H1 (cell line): Measurements from ENCODE around the gene GLP1R. TPM values are rescaled to one million over a fixed set of nuclear protein-coding genes. Genes with fewer than 3 reads are reported as not detected.

Experiments used
- CBX5 ChIP-seq: fragments of 300-800, 300-1000 bp; sonication (generic); IDR thresholded peaks from 2 replicates; pipeline ENCODE4 v1.7.1; 2016; ENCODE audit warnings: antibody characterized with exemption, low read length, low read depth
- FOSL1 ChIP-seq: IDR thresholded peaks from 2 replicates; pipeline ENCODE4 v1.6.1; 2011; ENCODE audit warnings: mild to moderate bottlenecking, low read depth, low read length, moderate library complexity; ENCODE audit not compliant: insufficient read depth
- HDAC6 ChIP-seq: IDR thresholded peaks from one replicate; pipeline ENCODE4 v1.7.1; 2012; ENCODE audit warnings: low read depth, mild to moderate bottlenecking, inconsistent platforms, low read length, moderate library complexity
- SAP30 ChIP-seq: fragments of 300-600 bp; sonication (generic); IDR thresholded peaks from 2 replicates; pipeline ENCODE4 v1.7.1; 2012; ENCODE audit warnings: low read length, moderate library complexity, mild to moderate bottlenecking, inconsistent platforms; ENCODE audit not compliant: insufficient read depth, insufficient replicate concordance
- TEAD4 ChIP-seq: IDR thresholded peaks from 2 replicates; pipeline ENCODE4 v1.6.1; 2012; ENCODE audit warnings: low read depth, low read length, inconsistent platforms, mixed read lengths
- polyA plus RNA-seq, 7 experiments: library from polyadenylated mRNA; depleted of rRNA in 3 of 7; stranded (reverse) in 5 of 7; unstranded in 2 of 7; fragments of >200 nt in 5 of 7; fragments of 200-250 nt in 2 of 7; gene quantifications; 1 replicate in 5 of 7; 2 replicates in 1 of 7; 4 replicates in 1 of 7; pipeline versions ENCODE4 v1.2.1 to v1.2.3, GENCODE V29; 2011 to 2013; ENCODE audit warnings: missing spikeins in 2 of 7, mixed read lengths in 2 of 7
- total RNA-seq: library from RNA; stranded (reverse); fragmentation: NEBNext Ultra II Directional; extraction: Animal tissue kit (Norgen Biotek cat#: 25700); gene quantifications from 2 replicates; pipeline ENCODE4 v1.2.1, GENCODE V29; 2021
- TF ChIP-seq, protein P1 (sequence below): fragments of 300-600 bp; sonication (generic); IDR thresholded peaks from 2 replicates; pipeline ENCODE4 v1.7.1; 2012; ENCODE audit warnings: low read length, moderate library complexity, mild to moderate bottlenecking, inconsistent platforms; ENCODE audit not compliant: insufficient replicate concordance

Gene GLP1R
- total and polyA plus RNA-seq, 2 of the 8 experiments (the other 6 are each of a cell fraction or from before 2014, with no cell fraction given) = 2.6 to 2.7 TPM

DNA sequence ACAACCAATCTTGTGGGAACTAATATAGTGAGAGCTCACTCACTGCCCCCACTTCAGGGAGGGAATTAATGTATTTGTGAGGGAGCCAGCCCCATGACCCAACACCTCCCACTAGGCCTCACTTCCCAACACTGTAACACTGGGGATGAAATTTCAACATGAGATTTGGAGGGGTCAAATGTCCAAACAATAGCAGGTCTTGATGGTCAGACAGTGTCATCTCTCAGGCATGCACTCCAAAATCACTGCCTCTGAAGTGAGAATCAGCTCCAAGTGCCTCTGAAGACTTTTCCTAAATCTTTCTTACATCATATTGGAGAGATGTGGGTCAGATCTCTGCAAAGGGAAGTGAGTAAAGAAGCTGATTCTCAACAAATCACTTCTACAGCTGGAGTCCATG lies 80.3 kb downstream of the GLP1R start (continued):
- TF ChIP-seq, protein P1, sequence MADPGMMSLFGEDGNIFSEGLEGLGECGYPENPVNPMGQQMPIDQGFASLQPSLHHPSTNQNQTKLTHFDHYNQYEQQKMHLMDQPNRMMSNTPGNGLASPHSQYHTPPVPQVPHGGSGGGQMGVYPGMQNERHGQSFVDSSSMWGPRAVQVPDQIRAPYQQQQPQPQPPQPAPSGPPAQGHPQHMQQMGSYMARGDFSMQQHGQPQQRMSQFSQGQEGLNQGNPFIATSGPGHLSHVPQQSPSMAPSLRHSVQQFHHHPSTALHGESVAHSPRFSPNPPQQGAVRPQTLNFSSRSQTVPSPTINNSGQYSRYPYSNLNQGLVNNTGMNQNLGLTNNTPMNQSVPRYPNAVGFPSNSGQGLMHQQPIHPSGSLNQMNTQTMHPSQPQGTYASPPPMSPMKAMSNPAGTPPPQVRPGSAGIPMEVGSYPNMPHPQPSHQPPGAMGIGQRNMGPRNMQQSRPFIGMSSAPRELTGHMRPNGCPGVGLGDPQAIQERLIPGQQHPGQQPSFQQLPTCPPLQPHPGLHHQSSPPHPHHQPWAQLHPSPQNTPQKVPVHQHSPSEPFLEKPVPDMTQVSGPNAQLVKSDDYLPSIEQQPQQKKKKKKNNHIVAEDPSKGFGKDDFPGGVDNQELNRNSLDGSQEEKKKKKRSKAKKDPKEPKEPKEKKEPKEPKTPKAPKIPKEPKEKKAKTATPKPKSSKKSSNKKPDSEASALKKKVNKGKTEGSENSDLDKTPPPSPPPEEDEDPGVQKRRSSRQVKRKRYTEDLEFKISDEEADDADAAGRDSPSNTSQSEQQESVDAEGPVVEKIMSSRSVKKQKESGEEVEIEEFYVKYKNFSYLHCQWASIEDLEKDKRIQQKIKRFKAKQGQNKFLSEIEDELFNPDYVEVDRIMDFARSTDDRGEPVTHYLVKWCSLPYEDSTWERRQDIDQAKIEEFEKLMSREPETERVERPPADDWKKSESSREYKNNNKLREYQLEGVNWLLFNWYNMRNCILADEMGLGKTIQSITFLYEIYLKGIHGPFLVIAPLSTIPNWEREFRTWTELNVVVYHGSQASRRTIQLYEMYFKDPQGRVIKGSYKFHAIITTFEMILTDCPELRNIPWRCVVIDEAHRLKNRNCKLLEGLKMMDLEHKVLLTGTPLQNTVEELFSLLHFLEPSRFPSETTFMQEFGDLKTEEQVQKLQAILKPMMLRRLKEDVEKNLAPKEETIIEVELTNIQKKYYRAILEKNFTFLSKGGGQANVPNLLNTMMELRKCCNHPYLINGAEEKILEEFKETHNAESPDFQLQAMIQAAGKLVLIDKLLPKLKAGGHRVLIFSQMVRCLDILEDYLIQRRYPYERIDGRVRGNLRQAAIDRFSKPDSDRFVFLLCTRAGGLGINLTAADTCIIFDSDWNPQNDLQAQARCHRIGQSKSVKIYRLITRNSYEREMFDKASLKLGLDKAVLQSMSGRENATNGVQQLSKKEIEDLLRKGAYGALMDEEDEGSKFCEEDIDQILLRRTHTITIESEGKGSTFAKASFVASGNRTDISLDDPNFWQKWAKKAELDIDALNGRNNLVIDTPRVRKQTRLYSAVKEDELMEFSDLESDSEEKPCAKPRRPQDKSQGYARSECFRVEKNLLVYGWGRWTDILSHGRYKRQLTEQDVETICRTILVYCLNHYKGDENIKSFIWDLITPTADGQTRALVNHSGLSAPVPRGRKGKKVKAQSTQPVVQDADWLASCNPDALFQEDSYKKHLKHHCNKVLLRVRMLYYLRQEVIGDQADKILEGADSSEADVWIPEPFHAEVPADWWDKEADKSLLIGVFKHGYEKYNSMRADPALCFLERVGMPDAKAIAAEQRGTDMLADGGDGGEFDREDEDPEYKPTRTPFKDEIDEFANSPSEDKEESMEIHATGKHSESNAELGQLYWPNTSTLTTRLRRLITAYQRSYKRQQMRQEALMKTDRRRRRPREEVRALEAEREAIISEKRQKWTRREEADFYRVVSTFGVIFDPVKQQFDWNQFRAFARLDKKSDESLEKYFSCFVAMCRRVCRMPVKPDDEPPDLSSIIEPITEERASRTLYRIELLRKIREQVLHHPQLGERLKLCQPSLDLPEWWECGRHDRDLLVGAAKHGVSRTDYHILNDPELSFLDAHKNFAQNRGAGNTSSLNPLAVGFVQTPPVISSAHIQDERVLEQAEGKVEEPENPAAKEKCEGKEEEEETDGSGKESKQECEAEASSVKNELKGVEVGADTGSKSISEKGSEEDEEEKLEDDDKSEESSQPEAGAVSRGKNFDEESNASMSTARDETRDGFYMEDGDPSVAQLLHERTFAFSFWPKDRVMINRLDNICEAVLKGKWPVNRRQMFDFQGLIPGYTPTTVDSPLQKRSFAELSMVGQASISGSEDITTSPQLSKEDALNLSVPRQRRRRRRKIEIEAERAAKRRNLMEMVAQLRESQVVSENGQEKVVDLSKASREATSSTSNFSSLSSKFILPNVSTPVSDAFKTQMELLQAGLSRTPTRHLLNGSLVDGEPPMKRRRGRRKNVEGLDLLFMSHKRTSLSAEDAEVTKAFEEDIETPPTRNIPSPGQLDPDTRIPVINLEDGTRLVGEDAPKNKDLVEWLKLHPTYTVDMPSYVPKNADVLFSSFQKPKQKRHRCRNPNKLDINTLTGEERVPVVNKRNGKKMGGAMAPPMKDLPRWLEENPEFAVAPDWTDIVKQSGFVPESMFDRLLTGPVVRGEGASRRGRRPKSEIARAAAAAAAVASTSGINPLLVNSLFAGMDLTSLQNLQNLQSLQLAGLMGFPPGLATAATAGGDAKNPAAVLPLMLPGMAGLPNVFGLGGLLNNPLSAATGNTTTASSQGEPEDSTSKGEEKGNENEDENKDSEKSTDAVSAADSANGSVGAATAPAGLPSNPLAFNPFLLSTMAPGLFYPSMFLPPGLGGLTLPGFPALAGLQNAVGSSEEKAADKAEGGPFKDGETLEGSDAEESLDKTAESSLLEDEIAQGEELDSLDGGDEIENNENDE = no peak
- TF ChIP-seq TEAD4 = no peak
- no peak for TF ChIP-seq FOSL1
- TF ChIP-seq CBX5 = no peak
- TF ChIP-seq HDAC6 = no peak
- TF ChIP-seq SAP30 = no peak
